KBM-7 (cell line): ENCODE results near the gene HPX.

ENCODE experiments used
- DNase-seq: peaks from one replicate; pipeline ENCODE4 v3.0.0-alpha.2; 2015
- in situ Hi-C: fragments of 300-500 bp; cut with MboI; formaldehyde crosslinking; loops from 2 replicates; pipeline ENCODE4 v1.14.3; 2020; ENCODE audit warnings: low sequenced_read_pairs, low pct_unique_long_range_greater_than_20kb, mixed read lengths

The HPX gene

GRCh38 chr11:6420677-6421076 lies 20.1 kb downstream of the HPX start:
- no peak for DNase-seq
- in situ Hi-C loops, result no loop called here

- in situ Hi-C loops, result no loop called here
- peak; percentile 60 for DNase-seq
Observed at GRCh38 chr11:6419009-6419631, 21.7 kb downstream of the HPX start, which contains the start of gene APBB1. TSS of gene APBB1 (minus strand) at chr11:6419094. CDS start at chr11:6411347, 7,747 bp downstream.

GRCh38 chr11:6418557-6419008 lies 22.2 kb downstream of the HPX start:
- in situ Hi-C loops, result no loop called here
- DNase-seq, result no peak

- in situ Hi-C loops, result no loop called here
- DNase-seq, result no peak
Observed at GRCh38 chr11:6417907-6418556, 22.8 kb downstream of the HPX start.

GRCh38 chr11:6415797-6416196 lies 25.0 kb downstream of the HPX start:
- no peak for DNase-seq
- in situ Hi-C loops, result no loop called here

GRCh38 chr11:6414874-6415328 lies 25.9 kb downstream of the HPX start:
- in situ Hi-C loops, result no loop called here
- no peak for DNase-seq

- in situ Hi-C loops, result no loop called here
- DNase-seq, result no peak
Observed at GRCh38 chr11:6413791-6414201, 27.0 kb downstream of the HPX start.

- in situ Hi-C loops, result no loop called here
- no peak for DNase-seq
Observed at GRCh38 chr11:6411594-6412031, 29.2 kb downstream of the HPX start.

- in situ Hi-C loops, result no loop called here
- no peak for DNase-seq
Observed at GRCh38 chr11:6410695-6411430, 29.9 kb downstream of the HPX start.

GRCh38 chr11:6406370-6406769 lies 34.4 kb downstream of the HPX start:
- DNase-seq, result no peak
- in situ Hi-C loops, result no loop called here

GRCh38 chr11:6405846-6406245 lies 34.9 kb downstream of the HPX start:
- in situ Hi-C loops, result no loop called here
- no peak for DNase-seq

GRCh38 chr11:6405052-6405667 lies 35.6 kb downstream of the HPX start:
- no peak for DNase-seq
- in situ Hi-C loops, result no loop called here

- in situ Hi-C loops, result no loop called here
- no peak for DNase-seq
Observed at GRCh38 chr11:6404342-6405051, 36.3 kb downstream of the HPX start.

- no peak for DNase-seq
- in situ Hi-C loops, result no loop called here
Observed at GRCh38 chr11:6403539-6403938, 37.2 kb downstream of the HPX start.

- in situ Hi-C loops, result no loop called here
- peak; percentile 85 for DNase-seq
Observed at GRCh38 chr11:6402561-6402981, 38.2 kb downstream of the HPX start.

GRCh38 chr11:6402061-6402470 lies 38.7 kb downstream of the HPX start:
- in situ Hi-C loops, result no loop called here

GRCh38 chr11:6401464-6401863 lies 39.3 kb downstream of the HPX start:
- no peak for DNase-seq
- in situ Hi-C loops, result no loop called here

More at GRCh38 chr11:6402061-6402470, 38.7 kb downstream of the HPX start:
- no peak for DNase-seq

- no peak for DNase-seq
Observed at GRCh38 chr11:6400431-6401345, 40.1 kb downstream of the HPX start.

More at GRCh38 chr11:6400431-6401345, 40.1 kb downstream of the HPX start:
- in situ Hi-C loops, result no loop called here
